ENCODE measurements around the gene SLC25A19. TPM values are rescaled to one million over a fixed set of nuclear protein-coding genes. Genes with fewer than 3 reads are reported as not detected.

The SLC25A19 gene
- total and polyA plus RNA-seq, 2 of the 8 experiments (the other 6 are each of a cell fraction or from before 2014, with no cell fraction given): 28.6 to 32.6 TPM

DNA sequence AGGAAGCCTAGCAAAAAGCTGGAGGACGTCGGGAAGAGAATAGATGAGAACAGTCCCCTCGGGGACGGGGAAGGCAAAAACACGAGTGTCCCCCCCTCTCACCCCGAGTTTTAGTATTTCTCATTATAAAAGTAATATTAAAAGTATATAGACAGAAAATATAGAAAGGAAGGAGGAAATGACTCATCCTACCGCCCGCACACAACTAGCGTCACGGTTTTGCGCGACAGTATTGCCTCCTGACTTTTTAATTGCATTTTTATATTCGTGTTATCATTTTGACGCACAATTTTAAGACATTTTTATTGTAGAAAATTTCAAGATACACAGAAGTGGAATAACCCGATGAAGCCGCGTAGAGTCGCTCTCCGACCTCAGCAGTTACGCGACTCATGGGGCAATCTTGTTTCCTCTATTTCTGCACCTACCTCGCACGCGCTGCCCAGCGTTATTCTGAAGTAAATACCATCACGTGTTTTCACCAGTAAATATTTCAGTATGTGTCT lies 652 bp upstream of the SLC25A19 start:
- no peak for FAIRE-seq
- H3K27ac ChIP-seq (ENCODE audit: low read depth, low read length): no peak overlapping the region
- 0 out of 4 replicates have a peak, but pooled peaks cover 0 to 2% of the 10 kb centered on the region in 2 experiments for H3K79me2 ChIP-seq (ENCODE audit: control insufficient read depth in 1 of 2, insufficient read depth in 2 of 2, low read length in 2 of 2)
- no peak for TF ChIP-seq RBBP5 (IDR thresholded peaks at IDR 0.05; ENCODE audit: borderline replicate concordance, low read depth, low read length)
- TF ChIP-seq EZH2 (IDR thresholded peaks at IDR 0.05; ENCODE audit: low read depth, low read length, severe bottlenecking): no peak
- no peak for TF ChIP-seq CTBP2 (IDR thresholded peaks at IDR 0.05; ENCODE audit: borderline replicate concordance, insufficient read depth, insufficient read length, low read length)

More for the DNA sequence above, 652 bp upstream of the SLC25A19 start:
- Histone ChIP-seq H4K20me1 (replicated peaks in 1 of 2; ENCODE audit: control insufficient read depth in 1 of 2, insufficient read depth in 2 of 2, low read length in 2 of 2) (peaks cover 0 to 3% of the 10 kb centered on the region in 2 experiments), H2BK15ac (ENCODE audit: low read length) (no peak overlapping the region), H3K56ac (replicated peaks; ENCODE audit: insufficient read length, low read depth, low read length) (no peak overlapping the region), H3K23me2 (ENCODE audit: low read depth, low read length) (peaks cover 4% of the 10 kb centered on the region; the same call in 1 of the 2 replicates), H4K5ac (ENCODE audit: insufficient read length, low read depth, low read length) (no peak overlapping the region), H4K8ac (ENCODE audit: extremely low read depth, insufficient read depth, low read length) (no peak overlapping the region), H3K79me1 (ENCODE audit: low read depth, low read length) (no peaks in the 10 kb centered on the region; the same call in 1 of the 2 replicates), H2AK5ac (ENCODE audit: low read depth, low read length) (no peak overlapping the region), H2BK20ac (ENCODE audit: low read length) (no peak overlapping the region), H3K4ac (replicated peaks; ENCODE audit: insufficient read length, low read depth, low read length) (no peak overlapping the region), H3K9ac (replicated peaks in 1 of 4; ENCODE audit: extremely low read depth in 1 of 4, low read depth in 3 of 4, low read length in 3 of 4) (peak overlapping the region in 3 of 4 experiments; percentile 1 to 36 (median 2); a peak in 4 of 7 replicates), H3K23ac (ENCODE audit: insufficient read length) (no peak overlapping the region), H3K9me3 (ENCODE audit: insufficient read depth in 2 of 2, low read depth in 1 of 2, low read length in 1 of 2) (no peaks in the 10 kb centered on the region), H2BK120ac (replicated peaks; ENCODE audit: low read depth, low read length) (no peak overlapping the region), H3K4me1 (replicated peaks in 1 of 4; ENCODE audit: control insufficient read depth in 3 of 4, insufficient read depth in 4 of 4, low read length in 3 of 4) (no peaks in the 10 kb centered on the region; a peak in 3 of 7 replicates), H2BK5ac (ENCODE audit: low read depth, low read length) (no peak overlapping the region), H3K36me3 (ENCODE audit: control insufficient read depth in 2 of 4, insufficient read depth in 4 of 4, low read length in 3 of 4) (peaks cover 3 to 7% (median 5%) of the 10 kb centered on the region in 4 experiments; a peak in 3 of 8 replicates), H2BK12ac (ENCODE audit: low read depth, low read length) (no peak overlapping the region), H3K27me3 (replicated peaks in 1 of 4; ENCODE audit: control insufficient read depth in 3 of 4, extremely low read depth in 1 of 4, insufficient read depth in 3 of 4, low read length in 3 of 4) (no peaks in the 10 kb centered on the region; a peak in 2 of 7 replicates), H4K91ac (replicated peaks; ENCODE audit: insufficient read length, low read length) (no peak overlapping the region), H2AFZ (ENCODE audit: low read length) (peak overlapping the region; percentile 37), H3K18ac (ENCODE audit: extremely low read depth, low read length) (no peak overlapping the region), H3K4me2 (ENCODE audit: insufficient read depth in 1 of 2, low read depth in 2 of 2, low read length in 2 of 2) (peak overlapping the region; percentile 64 to 76), H3K4me3 (ENCODE audit: extremely low read depth in 1 of 4, insufficient read depth in 2 of 4, low read depth in 3 of 4, low read length in 4 of 4) (peak overlapping the region; percentile 40 to 78 (median 62)), H3K14ac (ENCODE audit: insufficient read length) (no peak overlapping the region)
- ChIA-PET CTCF (ENCODE audit: partially characterized antibody) (interaction anchor here (0.8 to 1.8 kb wide), 27 partner anchors 9 to 227 kb away, joined by 3 to 16 read pairs (median 4); partner anchors contain the start of genes GGA3, MIF4GD, MRPS7 and TSEN54), POLR2A (ENCODE audit: partially characterized antibody) (interaction anchor here (0.6 to 2.4 kb wide), 13 partner anchors 9 to 133 kb away, joined by 3 to 12 read pairs (median 4); partner anchors contain the start of genes GGA3, MIF4GD and MRPS7)
- DNase-seq (ENCODE audit: low read depth in 1 of 2, low spot score in 2 of 2): no peak
- 15% methylated on average over 26 of the region's 26 CpGs; no CpG with 5 or more reads in 1 of the 2 experiments for WGBS, 2 experiments (ENCODE audit: extremely low coverage in 1 of 2, insufficient coverage in 1 of 2, insufficient read length in 1 of 2, insufficient replicate concordance in 2 of 2, low coverage in 1 of 2, low lambda C conversion rate in 2 of 2, missing lambda C conversion rate in 1 of 2)
